Gastroesophageal sphincter (tissue), 4 donors: ENCODE data around the gene ACADM. TPM values are rescaled to one million over a fixed set of nuclear protein-coding genes. Genes with fewer than 3 reads are reported as not detected.

Experiments
- ATAC-seq: fragments of 150-250 bp; one replicate; pipeline ENCODE4 v1.9.1; 2016; ENCODE audit warnings: mild to moderate bottlenecking, moderate library complexity
- H3K27ac ChIP-seq, 4 donors: fragments of 200-600 bp; sonication (generic) in 3 of 4; 1 replicate in 3 of 4; 2 replicates in 1 of 4; pipeline ENCODE4 v1.5.1; 2016 to 2019
- H3K27me3 ChIP-seq: fragments of 200-600 bp; sonication (generic); one replicate; pipeline ENCODE4 v1.5.1; 2019
- H3K36me3 ChIP-seq, 2 donors: fragments of 200-600 bp; sonication (generic); one replicate each; pipeline ENCODE4 v1.5.1; 2019; ENCODE audit warnings: control low read depth in 1 of 2
- H3K4me1 ChIP-seq, 3 donors: fragments of 200-600 bp; sonication (generic); 1 replicate in 2 of 3; 2 replicates in 1 of 3; pipeline ENCODE4 v1.5.1; 2016 to 2019; ENCODE audit warnings: control low read depth in 2 of 3
- H3K4me3 ChIP-seq, 2 donors: fragments of 200-600 bp; sonication (generic); one replicate each; pipeline ENCODE4 v1.5.1; 2019; ENCODE audit warnings: mild to moderate bottlenecking in 1 of 2, moderate library complexity in 1 of 2
- H3K9me3 ChIP-seq, 3 donors: fragments of 200-600 bp; sonication (generic); one replicate each; pipeline ENCODE4 v1.5.1; 2017 to 2019; ENCODE audit warnings: control low read depth in 2 of 3
- CTCF ChIP-seq, 4 experiments: fragments of 200-600 bp in 2 of 4; fragments of 450-650 bp in 2 of 4; sonication (generic) in 1 of 4; IDR thresholded peaks; one replicate each; pipeline ENCODE4 v1.5.1; 2017 to 2019; ENCODE audit warnings: antibody characterized with exemption in 4 of 4, mild to moderate bottlenecking in 2 of 4, moderate library complexity in 2 of 4
- EP300 ChIP-seq: sonication (generic); formaldehyde crosslinking; IDR thresholded peaks from one replicate; pipeline ENCODE4 v1.6.1; 2017; ENCODE audit warnings: antibody characterized with exemption, mild to moderate bottlenecking
- POLR2A ChIP-seq, 2 donors: fragments of 450-650 bp; IDR thresholded peaks; one replicate each; pipeline ENCODE4 v1.6.1; 2017; ENCODE audit warnings: antibody characterized with exemption in 2 of 2, mild to moderate bottlenecking in 2 of 2, moderate library complexity in 1 of 2
- POLR2AphosphoS5 ChIP-seq: sonication (generic); formaldehyde crosslinking; IDR thresholded peaks from one replicate; pipeline ENCODE4 v1.6.1; 2017; ENCODE audit warnings: antibody characterized with exemption
- WGBS, 2 donors: methylation state at CpG; one replicate each; pipeline ENCODE4 v1.1.5; 2018; ENCODE audit warnings: low coverage in 1 of 2; 5-methylcytosine and 5-hydroxymethylcytosine counted together
- total RNA-seq, 4 donors: library from RNA; depleted of rRNA; stranded (reverse); fragments of >200 nt; gene quantifications; one replicate each; pipeline ENCODE4 v1.1.0, GENCODE V29; 2016

Gene ACADM
- total RNA-seq, 4 donors from 2014 or later: 51.2 to 73.8 (median 66.3) TPM

GRCh38 chr1:75725266-75725665, 757 bp downstream of the ACADM start:
- H3K27me3 ChIP-seq: no peaks in the 10 kb centered on the region
- peak overlapping the region; percentile 58 to 83 for H3K4me3 ChIP-seq
- H3K27ac ChIP-seq: peak overlapping the region; percentile 67 to 97 (median 92)
- no peak for ATAC-seq
- H3K9me3 ChIP-seq: no peaks in the 10 kb centered on the region
- TF ChIP-seq POLR2A (IDR thresholded peaks at IDR 0.05): no peak
- 0% methylated on average over 1 of the region's 1 CpG for WGBS, 2 donors
- H3K4me1 ChIP-seq: peaks cover 0 to 37% (median 14%) of the 10 kb centered on the region in 3 donors
- H3K36me3 ChIP-seq: no peaks in the 10 kb centered on the region

GRCh38 chr1:75725861-75726361, 1.4 kb downstream of the ACADM start:
- Histone ChIP-seq H3K36me3 (no peaks in the 10 kb centered on the region), H3K4me1 (peaks cover 0 to 37% (median 14%) of the 10 kb centered on the region in 3 donors), H3K9me3 (no peaks in the 10 kb centered on the region), H3K27me3 (no peaks in the 10 kb centered on the region), H3K27ac (peak overlapping the region in 3 of 4 donors; percentile 90 to 97 (median 93)), H3K4me3 (peak overlapping the region; percentile 58 to 83)
- 42 to 55% methylated on average over 2 to 9 of the region's 11 CpGs for WGBS, 2 donors
- no peak for ATAC-seq
- TF ChIP-seq POLR2A (IDR thresholded peaks at IDR 0.05) (no peak), EP300 (no peak)

GRCh38 chr1:75727571-75727970, 3.1 kb downstream of the ACADM start:
- Histone ChIP-seq H3K9me3 (no peaks in the 10 kb centered on the region), H3K27me3 (no peaks in the 10 kb centered on the region), H3K36me3 (peaks cover 0 to 8% of the 10 kb centered on the region in 2 donors), H3K4me3 (no peak overlapping the region), H3K27ac (peak overlapping the region in 1 of 4 donors; percentile 0), H3K4me1 (peaks cover 0 to 37% (median 14%) of the 10 kb centered on the region in 3 donors)
- TF ChIP-seq POLR2A (IDR thresholded peaks at IDR 0.05) (no peak), EP300 (no peak), CTCF (IDR thresholded peaks at IDR 0.05) (no peak), POLR2AphosphoS5 (no peak)
- 52 to 60% methylated on average over 3 of the region's 3 CpGs for WGBS, 2 donors
- ATAC-seq: no peak

- Histone ChIP-seq H3K27ac (no peak overlapping the region), H3K36me3 (peaks cover 2 to 37% of the 10 kb centered on the region in 2 donors), H3K4me3 (no peak overlapping the region), H3K9me3 (no peaks in the 10 kb centered on the region), H3K27me3 (no peaks in the 10 kb centered on the region), H3K4me1 (peaks cover 0 to 27% (median 9%) of the 10 kb centered on the region in 3 donors)
- 0 to 100% methylated on average over 1 of the region's 2 CpGs for WGBS, 2 donors
- TF ChIP-seq POLR2A (IDR thresholded peaks at IDR 0.05) (no peak), EP300 (no peak), CTCF (IDR thresholded peaks at IDR 0.05) (no peak), POLR2AphosphoS5 (no peak)
- no peak for ATAC-seq
Measured at GRCh38 chr1:75730432-75730831, 5.9 kb downstream of the ACADM start.

- Histone ChIP-seq H3K4me3 (no peak overlapping the region), H3K27ac (no peak overlapping the region), H3K36me3 (peaks cover 5 to 52% of the 10 kb centered on the region in 2 donors), H3K27me3 (no peaks in the 10 kb centered on the region), H3K9me3 (no peaks in the 10 kb centered on the region), H3K4me1 (peaks cover 0 to 12% (median 4%) of the 10 kb centered on the region in 3 donors)
- 95 to 98% methylated on average over 4 of the region's 4 CpGs for WGBS, 2 donors
- no peak for TF ChIP-seq EP300
- no peak for TF ChIP-seq POLR2AphosphoS5
- TF ChIP-seq POLR2A (IDR thresholded peaks at IDR 0.05): no peak
- no peak for TF ChIP-seq CTCF (IDR thresholded peaks at IDR 0.05)
- no peak for ATAC-seq
Measured at GRCh38 chr1:75731881-75732280, 7.4 kb downstream of the ACADM start.

- no peak for ATAC-seq
- H3K27ac ChIP-seq: no peak overlapping the region
- H3K27me3 ChIP-seq: no peaks in the 10 kb centered on the region
- 94 to 100% methylated on average over 1 of the region's 1 CpG for WGBS, 2 donors
- H3K36me3 ChIP-seq: peaks cover 5 to 60% of the 10 kb centered on the region in 2 donors
- no peaks in the 10 kb centered on the region for H3K9me3 ChIP-seq
- TF ChIP-seq CTCF (IDR thresholded peaks at IDR 0.05): no peak
- no peak for TF ChIP-seq EP300
- TF ChIP-seq POLR2A (IDR thresholded peaks at IDR 0.05): no peak
- no peak for TF ChIP-seq POLR2AphosphoS5
- H3K4me3 ChIP-seq: no peak overlapping the region
- H3K4me1 ChIP-seq: peaks cover 0 to 4% (median 2%) of the 10 kb centered on the region in 3 donors
Measured at GRCh38 chr1:75732703-75733102, 8.2 kb downstream of the ACADM start.
